H1 (cell line): ENCODE measurements around the gene NTRK2. TPM values are rescaled to one million over a fixed set of nuclear protein-coding genes. Genes with fewer than 3 reads are reported as not detected.

ENCODE experiments used
- CTCF ChIA-PET: fragments of 300-600 bp; sonication (Branson Sonifier 250); formaldehyde crosslinking; loops from one replicate; lab custom pipeline; 2021; ENCODE audit not compliant: partially characterized antibody; lab: Charles Lee
- POLR2A ChIA-PET: fragments of 300-600 bp; sonication (Branson Sonifier 250); formaldehyde crosslinking; loops from one replicate; lab custom pipeline; 2021; ENCODE audit warnings: inconsistent platforms; ENCODE audit not compliant: partially characterized antibody; lab: Charles Lee
- DNase-seq, 2 experiments: peaks; one replicate each; pipeline versions ENCODE4 v3.0.0 to v3.0.0-alpha.2; 2010 to 2022; ENCODE audit warnings: low spot score in 2 of 2, low read depth in 1 of 2, mixed read lengths in 1 of 2
- FAIRE-seq: peaks from 2 replicates; lab custom pipeline; 2011; peaks lifted over from hg19 to GRCh38; lab: Jason Lieb, UNC
- H2AFZ ChIP-seq: 2 replicates; pipeline ENCODE4 v1.8.1; 2012; ENCODE audit warnings: low read length, inconsistent platforms
- H2AK5ac ChIP-seq: 2 replicates; pipeline ENCODE4 v1.6.1; 2013; ENCODE audit warnings: low read depth, low read length
- H2BK120ac ChIP-seq: replicated peaks from 2 replicates; pipeline ENCODE3; 2013; ENCODE audit warnings: low read depth, low read length, inconsistent platforms
- H2BK12ac ChIP-seq: 2 replicates; pipeline ENCODE4 v1.6.1; 2013; ENCODE audit warnings: low read depth, low read length
- H2BK15ac ChIP-seq: 2 replicates; pipeline ENCODE4 v1.6.1; 2013; ENCODE audit warnings: low read length
- H2BK20ac ChIP-seq: 2 replicates; pipeline ENCODE4 v1.6.1; 2013; ENCODE audit warnings: low read length
- H2BK5ac ChIP-seq: 2 replicates; pipeline ENCODE4 v1.6.1; 2013; ENCODE audit warnings: low read depth, low read length
- H3K14ac ChIP-seq: 2 replicates; pipeline ENCODE4 v1.6.1; 2013; ENCODE audit warnings: inconsistent platforms; ENCODE audit not compliant: insufficient read length
- H3K18ac ChIP-seq: 2 replicates; pipeline ENCODE4 v1.6.1; 2013; ENCODE audit warnings: low read length; ENCODE audit errors: extremely low read depth
- H3K23ac ChIP-seq: 2 replicates; pipeline ENCODE4 v1.6.1; 2013; ENCODE audit warnings: inconsistent platforms; ENCODE audit not compliant: insufficient read length
- H3K23me2 ChIP-seq: 2 replicates; pipeline ENCODE4 v1.6.1; 2013; ENCODE audit warnings: low read depth, low read length
- H3K27ac ChIP-seq: 2 replicates; pipeline ENCODE4 v1.6.1; 2011; ENCODE audit warnings: low read depth, low read length, inconsistent platforms
- H3K27me3 ChIP-seq, 4 experiments: replicated peaks in 1 of 4; 1 replicate in 1 of 4; 2 replicates in 3 of 4; pipeline versions ENCODE4 v1.6.1 to v1.8.1; 2011 to 2013; ENCODE audit warnings: low read length in 3 of 4, mild to moderate bottlenecking in 3 of 4, inconsistent platforms in 2 of 4, mixed read lengths in 2 of 4, moderate library complexity in 1 of 4; ENCODE audit not compliant: control insufficient read depth in 3 of 4, insufficient read depth in 3 of 4; ENCODE audit errors: extremely low read depth in 1 of 4
- H3K36me3 ChIP-seq, 4 experiments: 2 replicates each; pipeline versions ENCODE4 v1.6.1 to v1.8.1; 2011 to 2013; ENCODE audit warnings: mild to moderate bottlenecking in 4 of 4, low read length in 3 of 4, moderate library complexity in 2 of 4, control low read depth in 1 of 4, inconsistent platforms in 1 of 4; ENCODE audit not compliant: insufficient read depth in 4 of 4, control insufficient read depth in 2 of 4
- H3K4ac ChIP-seq: replicated peaks from 2 replicates; pipeline ENCODE3; 2013; ENCODE audit warnings: low read length, low read depth, mixed read lengths, inconsistent platforms; ENCODE audit not compliant: insufficient read length
- H3K4me1 ChIP-seq, 4 experiments: replicated peaks in 1 of 4; 1 replicate in 1 of 4; 2 replicates in 3 of 4; pipeline versions ENCODE4 v1.6.1 to v1.8.1; 2011 to 2013; ENCODE audit warnings: low read length in 3 of 4, inconsistent platforms in 2 of 4, mixed read lengths in 1 of 4; ENCODE audit not compliant: insufficient read depth in 4 of 4, control insufficient read depth in 3 of 4
- H3K4me2 ChIP-seq, 2 experiments: 2 replicates each; pipeline versions ENCODE4 v1.6.1 to v1.8.1; 2011 to 2013; ENCODE audit warnings: low read depth in 2 of 2, low read length in 2 of 2, control low read depth in 1 of 2, inconsistent platforms in 1 of 2, mild to moderate bottlenecking in 1 of 2; ENCODE audit not compliant: insufficient read depth in 1 of 2
- H3K4me3 ChIP-seq, 4 experiments: fragments of 200-600, 300-600 bp in 1 of 4; sonication (generic), shearing (Covaris generic), sonication (Bioruptor Twin) in 1 of 4; 2 replicates each; pipeline versions ENCODE4 v1.5.1 to v1.8.1; 2011 to 2016; ENCODE audit warnings: low read length in 4 of 4, low read depth in 3 of 4, control low read depth in 2 of 4, inconsistent platforms in 2 of 4, mild to moderate bottlenecking in 2 of 4, mixed read lengths in 1 of 4, moderate library complexity in 1 of 4; ENCODE audit not compliant: insufficient read depth in 2 of 4; ENCODE audit errors: extremely low read depth in 1 of 4
- H3K56ac ChIP-seq: replicated peaks from 2 replicates; pipeline ENCODE3; 2013; ENCODE audit warnings: low read depth, mild to moderate bottlenecking, mixed read lengths, low read length, inconsistent platforms; ENCODE audit not compliant: insufficient read length
- H3K79me1 ChIP-seq: 2 replicates; pipeline ENCODE4 v1.6.1; 2013; ENCODE audit warnings: low read depth, low read length, control low read depth
- H3K79me2 ChIP-seq, 2 experiments: 2 replicates each; pipeline versions ENCODE4 v1.6.1 to v1.8.1; 2012 to 2013; ENCODE audit warnings: low read length in 2 of 2, mild to moderate bottlenecking in 2 of 2, inconsistent platforms in 1 of 2; ENCODE audit not compliant: insufficient read depth in 2 of 2, control insufficient read depth in 1 of 2
- H3K9ac ChIP-seq, 4 experiments: replicated peaks in 1 of 4; 1 replicate in 1 of 4; 2 replicates in 3 of 4; pipeline versions ENCODE4 v1.6.1 to v1.8.1; 2011 to 2013; ENCODE audit warnings: low read depth in 3 of 4, low read length in 3 of 4, control low read depth in 2 of 4, mild to moderate bottlenecking in 2 of 4, moderate library complexity in 2 of 4, inconsistent platforms in 1 of 4; ENCODE audit errors: extremely low read depth in 1 of 4
- H3K9me3 ChIP-seq, 2 experiments: 2 replicates each; pipeline versions ENCODE4 v1.6.1 to v1.8.1; 2012 to 2013; ENCODE audit warnings: mild to moderate bottlenecking in 2 of 2, moderate library complexity in 2 of 2, control low read depth in 1 of 2, inconsistent platforms in 1 of 2, low read depth in 1 of 2, low read length in 1 of 2, mixed read lengths in 1 of 2; ENCODE audit not compliant: insufficient read depth in 2 of 2
- H4K20me1 ChIP-seq, 2 experiments: replicated peaks in 1 of 2; 2 replicates each; pipeline versions ENCODE3 to v1.8.1; 2011 to 2013; ENCODE audit warnings: inconsistent platforms in 2 of 2, low read length in 2 of 2, mild to moderate bottlenecking in 1 of 2; ENCODE audit not compliant: insufficient read depth in 2 of 2, control insufficient read depth in 1 of 2
- H4K5ac ChIP-seq: 2 replicates; pipeline ENCODE4 v1.6.1; 2013; ENCODE audit warnings: low read length, low read depth, mixed read lengths, inconsistent platforms; ENCODE audit not compliant: insufficient read length
- H4K8ac ChIP-seq: 2 replicates; pipeline ENCODE4 v1.8.0; 2013; ENCODE audit warnings: mild to moderate bottlenecking, moderate library complexity, low read length, inconsistent platforms; ENCODE audit not compliant: insufficient read depth; ENCODE audit errors: extremely low read depth
- H4K91ac ChIP-seq: replicated peaks from 2 replicates; pipeline ENCODE3; 2013; ENCODE audit warnings: low read length, mixed read lengths, inconsistent platforms; ENCODE audit not compliant: insufficient read length
- ASH2L ChIP-seq: fragments of 200-600, 300-600 bp; sonication (generic); IDR thresholded peaks from one replicate; pipeline ENCODE4 v1.7.1; 2017; ENCODE audit warnings: low read length
- BACH1 ChIP-seq: IDR thresholded peaks from 2 replicates; pipeline ENCODE4 v1.6.1; 2012; ENCODE audit warnings: low read length, improper control_type of control experiment
- EP300 ChIP-seq, 2 experiments: IDR thresholded peaks; 1 replicate in 1 of 2; 2 replicates in 1 of 2; pipeline ENCODE4 v1.6.1; 2011 to 2012; ENCODE audit warnings: low read depth in 2 of 2, low read length in 2 of 2, mild to moderate bottlenecking in 2 of 2, borderline replicate concordance in 1 of 2, inconsistent platforms in 1 of 2, moderate library complexity in 1 of 2
- FOSL1 ChIP-seq: IDR thresholded peaks from 2 replicates; pipeline ENCODE4 v1.6.1; 2011; ENCODE audit warnings: mild to moderate bottlenecking, low read depth, low read length, moderate library complexity; ENCODE audit not compliant: insufficient read depth
- GABPA ChIP-seq: IDR thresholded peaks from 2 replicates; pipeline ENCODE4 v1.6.1; 2011; ENCODE audit warnings: mild to moderate bottlenecking, low read length, moderate library complexity, borderline replicate concordance; ENCODE audit not compliant: insufficient read depth
- NANOG ChIP-seq: IDR thresholded peaks from 2 replicates; pipeline ENCODE4 v1.6.1; 2011; ENCODE audit warnings: low read length, low read depth, mild to moderate bottlenecking, inconsistent platforms; ENCODE audit not compliant: insufficient read depth, poor library complexity, severe bottlenecking
- NRF1 ChIP-seq: IDR thresholded peaks from 2 replicates; pipeline ENCODE4 v1.6.1; 2011; ENCODE audit warnings: mild to moderate bottlenecking, low read depth, low read length, improper control_type of control experiment
- RFX5 ChIP-seq: IDR thresholded peaks from 2 replicates; pipeline ENCODE4 v1.6.1; 2011; ENCODE audit warnings: low read depth, low read length, improper control_type of control experiment, borderline replicate concordance
- RNF2 ChIP-seq: fragments of 200-900, 300-1000 bp; sonication (generic); IDR thresholded peaks from 2 replicates; pipeline ENCODE4 v1.7.1; 2016; ENCODE audit warnings: borderline replicate concordance, low read depth, mild to moderate bottlenecking, antibody characterized with exemption, low read length; ENCODE audit not compliant: poor library complexity, severe bottlenecking; ENCODE audit errors: missing control alignments
- SIRT6 ChIP-seq: IDR thresholded peaks from one replicate; pipeline ENCODE4 v1.7.1; 2012; ENCODE audit warnings: low read length, inconsistent platforms
- SIX5 ChIP-seq: IDR thresholded peaks from 2 replicates; pipeline ENCODE4 v1.6.1; 2011; ENCODE audit warnings: mild to moderate bottlenecking, low read depth, low read length
- SRF ChIP-seq: IDR thresholded peaks from 2 replicates; pipeline ENCODE4 v1.6.1; 2011; ENCODE audit warnings: mild to moderate bottlenecking, low read depth, low read length, moderate library complexity
- WGBS, 2 experiments: shearing (Covaris generic) in 1 of 2; methylation state at CpG; one replicate each; pipeline versions ENCODE4 v1.1.6 to v1.1.7; 2013 to 2015; ENCODE audit warnings: low lambda C conversion rate in 2 of 2, mixed read lengths in 2 of 2, inconsistent platforms in 1 of 2, low coverage in 1 of 2, missing lambda C conversion rate in 1 of 2; ENCODE audit not compliant: insufficient replicate concordance in 2 of 2, insufficient coverage in 1 of 2, insufficient read length in 1 of 2; ENCODE audit errors: extremely low coverage in 1 of 2, missing lambda C conversion rate in 1 of 2; 5-methylcytosine and 5-hydroxymethylcytosine counted together
- polyA plus RNA-seq, 7 experiments: library from polyadenylated mRNA; depleted of rRNA in 3 of 7; stranded (reverse) in 5 of 7; unstranded in 2 of 7; fragments of >200 nt in 5 of 7; fragments of 200-250 nt in 2 of 7; gene quantifications; 1 replicate in 5 of 7; 2 replicates in 1 of 7; 4 replicates in 1 of 7; pipeline versions ENCODE4 v1.2.1 to v1.2.3, GENCODE V29; 2011 to 2013; ENCODE audit warnings: missing spikeins in 2 of 7, mixed read lengths in 2 of 7
- total RNA-seq: library from RNA; stranded (reverse); fragmentation: NEBNext Ultra II Directional; extraction: Animal tissue kit (Norgen Biotek cat#: 25700); gene quantifications from 2 replicates; pipeline ENCODE4 v1.2.1, GENCODE V29; 2021

NTRK2 gene
- total and polyA plus RNA-seq, 2 of the 8 experiments (the other 6 are each of a cell fraction or from before 2014, with no cell fraction given), result 0.03 to 0.04 TPM

DNA sequence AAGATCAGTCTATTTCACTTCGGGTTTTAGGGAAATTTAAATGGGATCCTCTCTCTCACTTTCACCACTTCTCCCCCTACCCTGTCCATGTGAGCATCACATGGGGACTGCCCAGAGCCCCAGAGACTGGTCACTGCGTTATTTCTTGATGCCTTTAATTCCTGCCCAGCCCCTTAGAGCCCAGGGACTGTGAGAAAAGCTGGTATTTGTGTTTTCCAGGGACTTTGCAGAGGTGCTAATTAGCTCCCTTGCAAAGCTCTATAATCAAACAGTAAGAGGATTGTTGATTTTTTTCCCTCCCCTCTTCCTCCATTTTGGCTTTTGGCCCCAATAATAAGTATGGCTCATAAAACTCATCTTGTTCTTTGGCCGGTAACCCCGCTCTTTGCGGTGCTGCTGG is 35.6 kb downstream of the NTRK2 start:
- TF ChIP-seq NRF1 (no peak), GABPA (no peak), BACH1 (no peak), RFX5 (no peak), ASH2L (no peak), RNF2 (no peak), NANOG (no peak), SIRT6 (no peak), SRF (no peak), EP300 (IDR thresholded peaks at IDR 0.05; ENCODE audit: borderline replicate concordance in 1 of 2, low read depth in 2 of 2, low read length in 2 of 2) (no peak), SIX5 (no peak), FOSL1 (no peak)
- Histone ChIP-seq H3K79me2 (no peaks in the 10 kb centered on the region), H2BK120ac (no peak overlapping the region), H2BK12ac (no peak overlapping the region), H4K5ac (no peak overlapping the region), H2BK5ac (no peak overlapping the region), H3K36me3 (no peaks in the 10 kb centered on the region), H3K79me1 (no peaks in the 10 kb centered on the region), H3K27me3 (no peaks in the 10 kb centered on the region), H3K56ac (no peak overlapping the region), H3K4ac (no peak overlapping the region), H3K14ac (no peak overlapping the region), H4K8ac (0 out of 2 replicates have a peak overlapping the region, but pooled peaks have one; percentile 35), H3K9ac (no peak overlapping the region), H3K4me3 (no peak overlapping the region), H2AFZ (no peak overlapping the region), H3K23me2 (no peaks in the 10 kb centered on the region), H3K4me2 (no peak overlapping the region), H3K27ac (no peak overlapping the region), H4K91ac (no peak overlapping the region), H2BK20ac (no peak overlapping the region), H3K4me1 (peaks cover 0 to 11% (median 0%) of the 10 kb centered on the region in 4 experiments; a peak in 2 of 7 replicates), H2AK5ac (no peak overlapping the region), H3K9me3 (no peaks in the 10 kb centered on the region), H3K18ac (no peak overlapping the region), H4K20me1 (no peaks in the 10 kb centered on the region), H2BK15ac (no peak overlapping the region), H3K23ac (no peak overlapping the region)
- ChIA-PET CTCF (interaction anchor here (0.6 to 2.3 kb wide), 8 partner anchors 10 to 542 kb away, joined by 3 to 9 read pairs (median 3); no protein-coding TSS in a partner anchor), POLR2A (no interaction called here)
- DNase-seq (no peak), FAIRE-seq (no peak)
- WGBS, 2 experiments, result 89% methylated on average over 5 of the region's 5 CpGs; no CpG with 5 or more reads in 1 of the 2 experiments
